ENCODE data around the gene SNCB. TPM values are rescaled to one million over a fixed set of nuclear protein-coding genes. Genes with fewer than 3 reads are reported as not detected.
A peak's percentile ranks its signal among the peaks of the same experiment; 100 is the strongest.

The SNCB gene
- total RNA-seq, 2 donors from 2014 or later = not detected

- Histone ChIP-seq H3K27ac (no peak overlapping the region), H3K4me1 (peaks cover 13% of the 10 kb centered on the region), H3K4me3 (no peak overlapping the region), H3K9me3 (no peaks in the 10 kb centered on the region), H3K36me3 (replicated peaks in 1 of 2; ENCODE audit: insufficient read depth in 1 of 2, low read depth in 2 of 2) (no peaks in the 10 kb centered on the region), H3K27me3 (peaks cover 0 to 33% of the 10 kb centered on the region in 2 donors)
- WGBS, 2 donors = 64% methylated on average over 2 of the region's 2 CpGs
- TF ChIP-seq POLR2A (IDR thresholded peaks at IDR 0.05) (no peak), CTCF (IDR thresholded peaks at IDR 0.05) (no peak)
- intact Hi-C loops (cut with DNase I) = no loop called here
- ATAC-seq (no peak), DNase-seq (no peak)
Observed at GRCh38 chr5:176625512-176625911, 4.8 kb downstream of the SNCB start.

GRCh38 chr5:176624938-176625337 lies 5.4 kb downstream of the SNCB start:
- ATAC-seq (no peak), DNase-seq (no peak)
- Histone ChIP-seq H3K9me3 (no peaks in the 10 kb centered on the region), H3K27ac (no peak overlapping the region), H3K36me3 (replicated peaks in 1 of 2; ENCODE audit: insufficient read depth in 1 of 2, low read depth in 2 of 2) (no peaks in the 10 kb centered on the region), H3K27me3 (peaks cover 0 to 31% of the 10 kb centered on the region in 2 donors), H3K4me3 (no peak overlapping the region), H3K4me1 (peaks cover 13% of the 10 kb centered on the region)
- 58 to 59% methylated on average over 9 of the region's 9 CpGs for WGBS, 2 donors
- intact Hi-C loops (cut with DNase I) = no loop called here
- TF ChIP-seq CTCF (IDR thresholded peaks at IDR 0.05) = no peak
- no peak for TF ChIP-seq POLR2A (IDR thresholded peaks at IDR 0.05)

GRCh38 chr5:176624142-176624541 lies 6.2 kb downstream of the SNCB start:
- no peak for ATAC-seq
- no peaks in the 10 kb centered on the region for H3K36me3 ChIP-seq (replicated peaks in 1 of 2; ENCODE audit: insufficient read depth in 1 of 2, low read depth in 2 of 2)
- TF ChIP-seq POLR2A (IDR thresholded peaks at IDR 0.05) = no peak
- no peak for TF ChIP-seq CTCF (IDR thresholded peaks at IDR 0.05)
- no peak for DNase-seq
- WGBS, 2 donors = 54 to 59% methylated on average over 3 to 4 of the region's 4 CpGs
- H3K9me3 ChIP-seq = no peaks in the 10 kb centered on the region
- H3K4me3 ChIP-seq = no peak overlapping the region
- intact Hi-C loops (cut with DNase I) = no loop called here
- H3K27ac ChIP-seq = no peak overlapping the region
- H3K4me1 ChIP-seq = peaks cover 16% of the 10 kb centered on the region
- H3K27me3 ChIP-seq = peaks cover 0 to 31% of the 10 kb centered on the region in 2 donors

- TF ChIP-seq CTCF (IDR thresholded peaks at IDR 0.05) (no peak), POLR2A (IDR thresholded peaks at IDR 0.05) (no peak)
- Histone ChIP-seq H3K36me3 (replicated peaks in 1 of 2; ENCODE audit: insufficient read depth in 1 of 2, low read depth in 2 of 2) (no peaks in the 10 kb centered on the region), H3K4me1 (peaks cover 20% of the 10 kb centered on the region), H3K27me3 (peaks cover 0 to 23% of the 10 kb centered on the region in 2 donors), H3K9me3 (no peaks in the 10 kb centered on the region), H3K4me3 (no peak overlapping the region), H3K27ac (no peak overlapping the region)
- DNase-seq (peak in 1 of 4 donors; percentile 28), ATAC-seq (no peak)
- 53 to 67% methylated on average over 1 to 13 of the region's 13 CpGs for WGBS, 2 donors
- intact Hi-C loops (cut with DNase I) = no loop called here
Observed at GRCh38 chr5:176621661-176622079, 8.7 kb downstream of the SNCB start.

GRCh38 chr5:176620333-176620981 lies 9.9 kb downstream of the SNCB start:
- peaks cover 20% of the 10 kb centered on the region for H3K4me1 ChIP-seq
- intact Hi-C loops (cut with DNase I) = no loop called here
- H3K27me3 ChIP-seq = peaks cover 0 to 23% of the 10 kb centered on the region in 2 donors
- no peak for DNase-seq
- no peak overlapping the region for H3K27ac ChIP-seq
- H3K36me3 ChIP-seq (replicated peaks in 1 of 2; ENCODE audit: insufficient read depth in 1 of 2, low read depth in 2 of 2) = no peaks in the 10 kb centered on the region
- WGBS, 2 donors = 3 to 7% methylated on average over 24 to 32 of the region's 32 CpGs
- no peaks in the 10 kb centered on the region for H3K9me3 ChIP-seq
- no peak overlapping the region for H3K4me3 ChIP-seq
- ATAC-seq = no peak
- TF ChIP-seq CTCF (IDR thresholded peaks at IDR 0.05) (no peak), POLR2A (IDR thresholded peaks at IDR 0.05) (no peak)
